Karpas-422 (cell line): Measurements from ENCODE around the gene ZFYVE19. TPM values are rescaled to one million over a fixed set of nuclear protein-coding genes. Genes with fewer than 3 reads are reported as not detected.

Experiments
- DNase-seq: peaks from one replicate; pipeline ENCODE4 v3.0.0-alpha.2; 2015
- H2AFZ ChIP-seq: fragments of 200-600 bp; sonication (generic); 2 replicates; pipeline ENCODE4 v1.6.1; 2014; ENCODE audit warnings: antibody characterized with exemption, low read length, mixed read lengths
- H3K27ac ChIP-seq: fragments of 200-600 bp; sonication (generic); 2 replicates; pipeline ENCODE4 v1.5.1; 2014; ENCODE audit warnings: mild to moderate bottlenecking, low read length, moderate library complexity
- H3K27me3 ChIP-seq: fragments of 200-600 bp; sonication (generic); 2 replicates; pipeline ENCODE4 v1.6.1; 2014; ENCODE audit warnings: low read length, mixed read lengths
- H3K36me3 ChIP-seq: fragments of 200-600 bp; sonication (generic); 2 replicates; pipeline ENCODE4 v1.6.1; 2014; ENCODE audit warnings: low read length, mixed read lengths; ENCODE audit not compliant: insufficient read depth
- H3K4me1 ChIP-seq: fragments of 200-600 bp; sonication (generic); 2 replicates; pipeline ENCODE4 v1.6.1; 2014; ENCODE audit warnings: mild to moderate bottlenecking, low read length, mixed read lengths
- H3K4me2 ChIP-seq: fragments of 200-600 bp; sonication (generic); 2 replicates; pipeline ENCODE4 v1.6.1; 2014; ENCODE audit warnings: low read length, low read depth, mild to moderate bottlenecking; ENCODE audit not compliant: poor library complexity, severe bottlenecking
- H3K4me3 ChIP-seq: fragments of 200-600 bp; sonication (generic); 2 replicates; pipeline ENCODE4 v1.5.1; 2014; ENCODE audit warnings: mild to moderate bottlenecking, antibody characterized with exemption, low read length, mixed read lengths
- H3K79me2 ChIP-seq: fragments of 200-600 bp; sonication (generic); 2 replicates; pipeline ENCODE4 v1.6.1; 2014; ENCODE audit warnings: mild to moderate bottlenecking, low read length, mixed read lengths
- H3K9ac ChIP-seq: fragments of 200-600 bp; sonication (generic); 2 replicates; pipeline ENCODE4 v1.6.0; 2014; ENCODE audit warnings: low read length
- H3K9me2 ChIP-seq: fragments of 200-600 bp; sonication (generic), shearing (Covaris generic); replicated peaks from 2 replicates; pipeline ENCODE4 v1.6.0; 2014; ENCODE audit warnings: mild to moderate bottlenecking, low read length, moderate library complexity; ENCODE audit not compliant: insufficient read depth
- H3K9me3 ChIP-seq: fragments of 300-700, 200-600 bp; sonication (generic); 2 replicates; pipeline ENCODE4 v1.6.1; 2014; ENCODE audit warnings: low read length, mixed read lengths
- H4K20me1 ChIP-seq: fragments of 200-600 bp; sonication (generic); 2 replicates; pipeline ENCODE4 v1.6.1; 2014; ENCODE audit warnings: mild to moderate bottlenecking, antibody characterized with exemption, low read length, low read depth; ENCODE audit not compliant: insufficient read depth
- total RNA-seq: library from RNA; depleted of rRNA; stranded (reverse); fragments of >200 nt; shearing (Covaris generic); gene quantifications from 2 replicates; pipeline ENCODE4 v1.2.3, GENCODE V29; 2014; ENCODE audit warnings: low replicate concordance

ZFYVE19 gene
- total RNA-seq, 1 experiment from 2014 or later, result 14.5 TPM

DNA sequence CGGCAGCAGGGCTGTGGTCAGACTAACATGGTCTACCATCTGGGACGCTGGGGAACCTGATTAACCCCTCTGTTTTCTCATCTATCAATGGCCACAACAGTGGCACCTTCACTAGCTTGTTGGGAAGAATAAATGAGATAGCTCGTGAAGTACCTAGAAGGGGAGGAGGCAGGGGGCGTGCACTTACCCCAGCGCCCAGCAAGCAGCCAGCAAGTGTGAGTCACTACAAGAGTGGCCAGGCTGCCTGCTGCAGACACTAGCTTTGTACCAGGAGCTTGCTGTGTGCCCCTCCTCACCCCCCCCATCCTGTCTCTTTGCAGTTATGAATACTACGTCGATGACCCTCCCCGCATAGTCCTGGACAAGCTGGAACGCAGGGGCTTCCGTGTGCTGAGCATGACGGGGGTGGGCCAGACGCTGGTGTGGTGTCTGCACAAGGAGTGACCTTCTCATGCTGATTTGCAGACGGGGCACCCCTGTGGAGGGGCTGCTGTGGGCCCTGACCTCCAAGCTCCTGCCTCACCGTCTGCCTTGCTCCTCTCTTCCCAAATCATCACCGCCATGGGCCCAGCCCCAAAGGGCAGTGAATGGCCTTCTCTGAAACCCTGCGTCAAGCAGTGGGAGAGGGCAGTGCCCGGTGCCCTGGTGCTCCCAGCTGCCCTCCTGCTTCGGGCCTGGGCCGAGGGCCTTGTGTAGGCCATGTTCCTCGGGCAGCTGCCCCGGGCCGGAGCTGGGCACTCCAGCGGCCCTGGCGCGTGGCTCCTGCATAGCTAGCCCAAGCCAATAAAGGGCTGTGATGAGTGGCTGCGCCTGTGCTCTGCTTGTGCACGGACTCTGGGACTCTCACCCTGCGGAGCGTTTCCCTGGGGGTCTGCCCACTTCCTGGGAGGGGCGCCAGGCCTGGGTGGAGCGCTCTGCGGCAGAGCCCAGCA is 39.7 kb upstream of the ZFYVE19 start:
- DNase-seq, result no peak
- H3K79me2 ChIP-seq, result peaks cover 9% of the 10 kb centered on the region; the same call in 1 of the 2 replicates
- no peak overlapping the region for H2AFZ ChIP-seq
- H4K20me1 ChIP-seq, result peaks cover 7% of the 10 kb centered on the region; the same call in 1 of the 2 replicates
- no peaks in the 10 kb centered on the region for H3K9me3 ChIP-seq
- peak overlapping the region; percentile 89 for H3K27ac ChIP-seq
- H3K9me2 ChIP-seq, result no peaks in the 10 kb centered on the region
- H3K4me1 ChIP-seq, result peaks cover 80% of the 10 kb centered on the region
- no peaks in the 10 kb centered on the region for H3K27me3 ChIP-seq
- H3K9ac ChIP-seq, result no peak overlapping the region
- no peak overlapping the region for H3K4me2 ChIP-seq
- peaks cover 3% of the 10 kb centered on the region; the same call in 1 of the 2 replicates for H3K36me3 ChIP-seq
- H3K4me3 ChIP-seq, result no peak overlapping the region

DNA sequence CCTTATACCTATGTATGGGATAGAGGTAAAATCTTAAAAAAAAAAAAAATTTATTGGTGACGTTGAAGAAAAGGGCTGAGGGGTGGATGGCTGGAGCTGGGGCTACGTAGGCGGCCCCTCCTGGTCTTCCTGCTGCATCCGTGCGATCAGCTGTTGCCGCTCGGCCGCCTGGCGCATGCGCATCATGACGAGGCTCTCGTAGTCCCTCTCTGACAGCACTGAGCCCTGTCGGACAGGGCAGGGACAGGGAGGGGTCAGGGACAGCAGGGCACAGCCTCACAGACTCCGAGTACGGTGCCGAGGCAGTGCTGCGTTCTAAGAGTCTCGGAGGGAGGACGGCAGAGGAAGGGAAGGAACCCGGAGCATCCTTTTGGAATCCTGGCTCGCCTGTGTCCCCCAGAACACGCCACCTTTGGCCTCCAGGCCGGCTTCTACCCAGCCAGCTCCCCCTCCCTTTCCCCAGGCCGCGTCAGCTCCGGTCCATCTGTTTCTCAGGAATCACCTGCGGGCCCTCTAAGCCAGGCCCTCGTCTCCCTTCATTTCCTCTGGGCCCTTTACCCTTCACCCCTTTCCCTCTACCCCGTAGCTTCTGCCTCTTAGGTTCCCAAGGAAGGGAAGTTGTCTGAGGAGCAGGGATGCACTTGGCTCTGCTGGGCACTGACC is 38.9 kb upstream of the ZFYVE19 start:
- DNase-seq, result no peak
- Histone ChIP-seq H4K20me1 (peaks cover 8% of the 10 kb centered on the region; the same call in 1 of the 2 replicates), H3K27ac (peak overlapping the region; percentile 96), H3K36me3 (peaks cover 3% of the 10 kb centered on the region; the same call in 1 of the 2 replicates), H3K79me2 (peaks cover 9% of the 10 kb centered on the region; the same call in 1 of the 2 replicates), H3K4me2 (peak overlapping the region; percentile 70), H3K9me2 (no peaks in the 10 kb centered on the region), H3K9me3 (no peaks in the 10 kb centered on the region), H3K4me3 (peak overlapping the region; percentile 53), H3K27me3 (no peaks in the 10 kb centered on the region), H3K4me1 (peaks cover 86% of the 10 kb centered on the region), H2AFZ (no peak overlapping the region), H3K9ac (peak overlapping the region; percentile 76)

DNA sequence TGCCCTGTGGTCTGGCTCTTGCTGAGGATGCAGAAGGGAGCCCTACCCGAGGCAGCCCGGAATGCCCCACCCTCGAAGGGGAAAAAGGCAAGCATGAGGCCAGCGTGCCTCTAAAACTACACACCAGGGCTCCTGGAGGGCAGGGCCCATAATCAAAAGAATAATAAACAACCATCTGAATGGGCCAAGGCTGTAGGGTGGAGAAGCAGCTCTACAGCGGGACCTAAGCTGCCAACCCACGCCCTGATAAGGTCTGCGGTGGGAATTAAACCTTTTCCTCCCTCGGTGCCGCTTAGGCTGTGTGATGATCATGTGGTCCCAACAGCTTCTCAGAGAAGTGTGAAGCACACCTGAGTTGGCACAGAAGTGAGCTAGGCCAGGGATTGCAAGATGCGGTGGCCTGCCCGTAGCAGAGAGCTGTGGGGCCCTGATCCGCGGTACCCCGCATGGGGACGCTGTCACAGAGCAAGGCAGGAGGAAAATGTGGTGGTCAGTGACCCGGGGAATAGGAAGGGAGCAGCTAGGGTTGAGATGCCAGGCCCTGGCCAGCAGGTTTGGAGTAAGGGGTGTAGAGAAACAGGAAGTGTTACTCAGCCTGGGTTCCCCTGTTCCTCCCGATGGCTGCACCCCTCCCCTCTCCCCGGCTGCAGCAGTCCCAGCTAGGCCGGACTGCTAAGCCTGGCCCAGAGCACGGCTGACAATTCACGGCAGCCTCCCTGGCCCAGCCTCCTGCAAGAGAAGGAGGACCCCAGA is 38.2 kb upstream of the ZFYVE19 start:
- Histone ChIP-seq H3K27ac (peak overlapping the region; percentile 96), H3K4me2 (peak overlapping the region; percentile 70)

DNA sequence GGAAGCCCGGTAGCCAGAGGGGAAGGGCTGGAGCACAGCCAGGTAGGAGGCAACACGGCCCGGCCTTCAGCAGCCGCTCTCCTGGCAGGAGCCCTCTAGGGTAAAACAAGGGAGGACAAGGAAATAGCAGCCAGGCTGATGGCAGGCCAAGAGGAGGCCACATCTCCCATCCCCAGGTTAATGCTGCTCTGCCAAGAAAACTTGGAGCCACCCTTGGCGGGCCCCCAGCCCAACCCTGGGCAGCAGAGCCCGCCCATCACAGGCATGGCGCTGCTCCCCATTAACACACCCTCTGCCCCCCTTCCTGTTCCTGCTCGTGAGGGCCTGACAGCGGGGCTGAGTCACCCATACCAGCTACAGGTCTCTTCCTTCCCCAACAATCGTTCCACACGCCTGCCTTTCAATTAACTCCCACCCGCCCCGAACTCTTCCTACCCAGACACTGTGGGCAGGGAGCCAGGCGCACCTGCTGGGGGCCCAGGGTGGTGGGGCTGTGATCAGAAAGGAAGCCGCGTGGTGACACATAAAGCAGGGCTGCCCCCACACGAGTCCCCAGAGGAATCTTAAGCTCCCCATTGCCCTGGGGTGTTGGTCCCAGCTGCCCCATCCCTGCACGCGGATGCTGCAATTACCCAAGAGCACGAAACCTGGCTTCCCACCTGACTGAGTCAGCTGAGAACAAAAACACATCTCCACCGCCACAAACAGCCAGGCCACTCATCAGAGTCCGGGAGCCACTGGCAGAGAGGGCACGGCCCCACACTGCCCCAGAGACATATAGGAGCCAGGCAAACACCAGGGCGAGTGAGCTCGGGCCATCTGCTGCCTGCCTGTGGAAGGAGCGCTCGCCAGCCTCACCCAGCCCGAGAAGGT is 37.4 kb upstream of the ZFYVE19 start, which contains the start of gene C15orf62:
TSS of gene C15orf62 (plus strand) at position 707 of the 873 bp plus-strand sequence. CDS start 516 bp downstream, outside the sequence.
- peak within 1 kb of the TSS; percentile 96 for H3K27ac ChIP-seq

More for the DNA sequence above, 38.2 kb upstream of the ZFYVE19 start:
- H3K36me3 ChIP-seq, result peaks cover 3% of the 10 kb centered on the region; the same call in 1 of the 2 replicates
- DNase-seq, result peak; percentile 82
- no peaks in the 10 kb centered on the region for H3K9me2 ChIP-seq
- H2AFZ ChIP-seq, result no peak overlapping the region; the same call in 1 of the 2 replicates
- peak overlapping the region; percentile 53 for H3K4me3 ChIP-seq
- H3K27me3 ChIP-seq, result no peaks in the 10 kb centered on the region
- peaks cover 8% of the 10 kb centered on the region; the same call in 1 of the 2 replicates for H4K20me1 ChIP-seq
- H3K9me3 ChIP-seq, result no peaks in the 10 kb centered on the region
- H3K4me1 ChIP-seq, result peaks cover 79% of the 10 kb centered on the region
- H3K79me2 ChIP-seq, result peaks cover 9% of the 10 kb centered on the region; the same call in 1 of the 2 replicates
- H3K9ac ChIP-seq, result peak overlapping the region; percentile 76

DNA sequence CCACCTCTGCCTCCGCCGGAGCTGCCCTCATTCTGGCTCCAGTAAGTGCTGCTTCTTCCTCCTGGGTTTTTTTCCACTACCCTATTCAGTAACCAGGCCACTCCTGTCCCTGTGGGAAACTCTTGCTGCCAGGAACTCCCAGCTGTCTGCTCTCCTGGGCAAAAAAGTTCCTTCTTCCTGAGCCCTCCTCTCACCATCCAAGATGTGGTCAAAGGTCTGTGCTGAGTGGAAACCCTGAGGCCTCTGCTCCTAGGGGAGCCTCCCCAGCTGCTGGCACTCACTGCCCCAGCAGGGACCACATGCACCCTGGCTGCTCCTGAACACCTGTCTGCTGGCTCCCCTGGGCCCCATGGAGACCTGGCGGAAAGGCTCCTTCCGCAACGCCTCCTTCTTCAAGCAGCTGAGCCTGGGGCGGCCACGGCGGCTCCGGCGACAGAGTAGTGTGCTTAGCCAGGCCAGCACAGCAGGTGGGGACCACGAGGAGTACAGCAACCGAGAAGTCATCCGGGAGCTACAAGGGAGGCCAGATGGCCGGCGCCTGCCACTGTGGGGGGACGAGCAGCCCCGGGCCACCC is 36.7 kb upstream of the ZFYVE19 start:
- Histone ChIP-seq H4K20me1 (peaks cover 8% of the 10 kb centered on the region; the same call in 1 of the 2 replicates), H3K79me2 (peaks cover 9% of the 10 kb centered on the region; the same call in 1 of the 2 replicates), H3K4me3 (peak overlapping the region; percentile 44; the same call in 1 of the 2 replicates), H3K9me3 (no peaks in the 10 kb centered on the region), H3K27me3 (no peaks in the 10 kb centered on the region), H3K36me3 (peaks cover 3% of the 10 kb centered on the region; the same call in 1 of the 2 replicates), H3K9me2 (no peaks in the 10 kb centered on the region), H3K27ac (peak overlapping the region; percentile 96), H3K4me1 (peaks cover 73% of the 10 kb centered on the region), H3K4me2 (peak overlapping the region; percentile 70), H2AFZ (no peak overlapping the region), H3K9ac (peak overlapping the region; percentile 65)
- DNase-seq, result peak; percentile 91

More for the DNA sequence above, 37.4 kb upstream of the ZFYVE19 start, which contains the start of gene C15orf62:
- peak; percentile 99 for DNase-seq
- H3K4me3 ChIP-seq, result peak within 1 kb of the TSS; percentile 53
- H3K9me2 ChIP-seq, result no peaks in the 10 kb centered on the region
- peaks cover 3% of the 10 kb centered on the region; the same call in 1 of the 2 replicates for H3K36me3 ChIP-seq
- peak within 1 kb of the TSS; percentile 70 for H3K4me2 ChIP-seq
- H3K9me3 ChIP-seq, result no peaks in the 10 kb centered on the region
- H2AFZ ChIP-seq, result no peak within 1 kb of the TSS; the same call in 1 of the 2 replicates
- peaks cover 79% of the 10 kb centered on the region for H3K4me1 ChIP-seq
- H4K20me1 ChIP-seq, result peaks cover 8% of the 10 kb centered on the region; the same call in 1 of the 2 replicates
- peak within 1 kb of the TSS; percentile 76 for H3K9ac ChIP-seq
- H3K27me3 ChIP-seq, result no peaks in the 10 kb centered on the region
- H3K79me2 ChIP-seq, result peaks cover 9% of the 10 kb centered on the region; the same call in 1 of the 2 replicates

DNA sequence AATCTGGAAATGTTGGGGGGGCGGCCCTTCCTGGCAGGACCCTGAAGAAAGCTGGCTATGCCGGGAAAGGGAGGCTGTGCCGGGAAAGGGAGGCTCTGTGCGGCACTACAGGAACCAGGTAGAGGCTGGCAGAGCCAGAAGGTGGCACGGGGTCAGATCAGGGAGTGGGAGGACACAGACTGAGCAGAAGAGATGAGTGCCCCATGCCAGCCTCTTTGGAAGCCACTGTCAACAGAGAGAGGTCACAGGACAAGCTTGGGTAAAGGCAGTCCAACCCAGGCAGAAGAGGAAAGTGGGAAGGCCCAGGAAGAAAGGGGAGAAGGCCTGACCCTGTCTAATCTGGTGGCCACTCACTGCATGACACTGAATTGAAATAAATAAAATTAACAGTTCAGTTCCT is 35.6 kb upstream of the ZFYVE19 start:
- no peak for DNase-seq
- Histone ChIP-seq H4K20me1 (peaks cover 6% of the 10 kb centered on the region; the same call in 1 of the 2 replicates), H3K9ac (peak overlapping the region; percentile 65), H3K79me2 (peaks cover 2% of the 10 kb centered on the region; the same call in 1 of the 2 replicates), H3K9me2 (no peaks in the 10 kb centered on the region), H3K27ac (peak overlapping the region; percentile 96; the same call in 1 of the 2 replicates), H3K4me3 (peak overlapping the region; percentile 44; the same call in 1 of the 2 replicates), H3K27me3 (no peaks in the 10 kb centered on the region), H3K4me2 (peak overlapping the region; percentile 70), H2AFZ (no peak overlapping the region), H3K9me3 (no peaks in the 10 kb centered on the region), H3K36me3 (peaks cover 6% of the 10 kb centered on the region), H3K4me1 (peaks cover 63% of the 10 kb centered on the region)
